Measurements from ENCODE around the gene HSFX1.
A peak's percentile ranks its signal among the peaks of the same experiment; 100 is the strongest.
"Not testable (repeated sequence)": the region's sequence is repeated elsewhere in the genome, so short reads cannot be mapped to it uniquely, and the experiment has no call there.

HSFX1 gene

GRCh38 chrX:149762696-149763614 is 10.9 kb upstream of the HSFX1 start:
- no peak for DNase-seq (ENCODE audit: insufficient read length, low spot score)
- no peak for TF ChIP-seq POLR2A (IDR thresholded peaks at IDR 0.05; ENCODE audit: low read depth, low read length)
- no peak for TF ChIP-seq PAX5 (IDR thresholded peaks at IDR 0.05; ENCODE audit: insufficient read depth, low read length, severe bottlenecking)
- TF ChIP-seq TAF1 (IDR thresholded peaks at IDR 0.05; ENCODE audit: low read depth, low read length), result no peak
- no peak for TF ChIP-seq POLR2AphosphoS5 (IDR thresholded peaks at IDR 0.05; ENCODE audit: low read depth, low read length)
- TF ChIP-seq POU2F2 (IDR thresholded peaks at IDR 0.05; ENCODE audit: low read depth, low read length), result no peak
- TF ChIP-seq SPI1 (IDR thresholded peaks at IDR 0.05; ENCODE audit: low read depth, low read length), result no peak
- no peak for FAIRE-seq

- FAIRE-seq, result peak; percentile 80
- not testable (repeated sequence) for DNase-seq (ENCODE audit: insufficient read length, low spot score)
These were observed 3.5 kb upstream of the HSFX1 start for GRCh38 chrX:149770344-149770743.

DNA sequence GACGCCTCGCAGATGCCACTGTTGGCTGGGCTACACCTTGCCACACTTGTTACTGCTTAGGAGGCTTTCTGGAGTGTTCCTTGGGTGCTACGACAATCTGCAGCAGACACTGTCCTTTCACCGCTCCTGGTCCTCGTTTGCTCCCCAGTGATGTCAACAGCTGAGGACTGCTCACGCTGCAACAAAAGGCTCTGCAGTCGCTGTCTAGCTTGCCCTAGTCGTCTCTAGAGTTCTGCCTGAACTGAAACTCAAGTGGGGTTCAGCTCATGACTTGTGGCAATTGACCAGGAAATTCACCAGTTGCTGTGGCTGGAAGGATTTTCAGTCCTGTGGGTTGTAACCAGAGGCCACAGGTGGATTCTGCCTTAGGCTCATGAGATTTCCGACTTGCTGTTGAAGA is 842 bp upstream of the HSFX1 start:
- DNase-seq (ENCODE audit: insufficient read length, low spot score); FAIRE-seq: not testable (repeated sequence)

- DNase-seq (ENCODE audit: insufficient read length, low spot score); FAIRE-seq: not testable (repeated sequence)
These were observed 4.1 kb downstream of the HSFX1 start for GRCh38 chrX:149777999-149778398.

- not testable (repeated sequence) for FAIRE-seq; DNase-seq (ENCODE audit: insufficient read length, low spot score)
These were observed 7.9 kb downstream of the HSFX1 start, which contains the start of gene MAGEA9 for GRCh38 chrX:149781727-149782126. TSS of gene MAGEA9 (plus strand) at chrX:149781930. CDS start at chrX:149786211, 4,281 bp downstream.

- not testable (repeated sequence) for DNase-seq (ENCODE audit: insufficient read length, low spot score)
- peak; percentile 100 for FAIRE-seq
These were observed 21.7 kb downstream of the HSFX1 start for GRCh38 chrX:149795531-149795930.

DNA sequence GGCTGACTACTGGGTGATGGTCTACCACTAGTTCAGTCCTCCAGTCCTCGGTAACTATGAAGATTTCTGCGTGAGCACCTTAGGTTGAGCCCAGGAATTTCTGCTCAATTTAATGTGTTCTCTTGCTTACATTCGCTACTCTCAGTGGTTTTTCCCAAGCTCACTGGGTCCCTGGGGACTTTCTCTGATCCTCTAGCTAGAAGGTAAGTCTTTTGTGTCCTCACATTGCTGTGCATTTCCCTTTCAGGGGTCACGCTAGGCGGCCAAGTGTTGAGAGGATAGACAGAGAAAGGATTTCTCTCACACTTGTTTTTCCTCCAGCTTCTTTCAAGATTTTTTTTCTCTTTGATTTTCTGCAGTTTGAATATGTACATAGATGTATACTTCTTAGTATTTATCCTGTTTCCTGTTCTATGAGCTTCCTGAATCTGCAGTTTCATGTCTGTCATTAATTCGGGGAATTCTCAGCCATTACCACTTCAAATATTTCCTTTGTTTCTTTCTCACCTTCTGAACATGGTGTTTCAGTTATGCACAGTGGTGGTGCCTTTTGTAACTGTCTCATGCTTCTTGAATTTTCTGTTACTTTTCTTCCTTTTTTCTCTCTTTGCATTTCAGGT is 25.3 kb downstream of the HSFX1 start:
- DNase-seq (ENCODE audit: insufficient read length, low spot score), result no peak
- peak; percentile 82 for FAIRE-seq
- TF ChIP-seq TAF1 (IDR thresholded peaks at IDR 0.05; ENCODE audit: low read depth, low read length) (no peak), SPI1 (IDR thresholded peaks at IDR 0.05; ENCODE audit: low read depth, low read length) (no peak), PAX5 (IDR thresholded peaks at IDR 0.05; ENCODE audit: insufficient read depth, low read length, severe bottlenecking) (no peak), POU2F2 (IDR thresholded peaks at IDR 0.05; ENCODE audit: low read depth, low read length) (no peak), POLR2A (IDR thresholded peaks at IDR 0.05; ENCODE audit: low read depth, low read length) (no peak), POLR2AphosphoS5 (IDR thresholded peaks at IDR 0.05; ENCODE audit: low read depth, low read length) (no peak)

DNA sequence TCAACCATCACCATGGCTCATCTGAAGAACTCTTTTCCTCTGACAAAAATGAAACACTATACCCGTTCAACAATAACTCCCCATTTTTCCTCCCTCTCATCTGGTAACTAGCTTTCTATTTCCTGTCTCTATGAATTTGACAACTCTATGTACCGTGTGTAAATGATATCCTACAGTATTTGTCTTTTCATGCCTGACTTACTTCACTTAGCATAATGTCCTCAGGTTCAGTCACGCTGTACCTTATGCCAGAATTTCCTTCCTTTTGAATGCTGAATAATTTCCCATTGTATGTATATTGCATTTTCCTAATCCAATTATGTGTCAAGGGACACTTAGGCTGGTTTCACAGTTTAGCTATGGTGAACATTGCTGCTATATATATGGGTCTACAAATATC is 26.1 kb downstream of the HSFX1 start:
- no peak for TF ChIP-seq POLR2AphosphoS5 (IDR thresholded peaks at IDR 0.05; ENCODE audit: low read depth, low read length)
- no peak for TF ChIP-seq PAX5 (IDR thresholded peaks at IDR 0.05; ENCODE audit: insufficient read depth, low read length, severe bottlenecking)
- no peak for TF ChIP-seq TAF1 (IDR thresholded peaks at IDR 0.05; ENCODE audit: low read depth, low read length)
- no peak for TF ChIP-seq POLR2A (IDR thresholded peaks at IDR 0.05; ENCODE audit: low read depth, low read length)
- TF ChIP-seq POU2F2 (IDR thresholded peaks at IDR 0.05; ENCODE audit: low read depth, low read length), result no peak
- no peak for TF ChIP-seq SPI1 (IDR thresholded peaks at IDR 0.05; ENCODE audit: low read depth, low read length)
- DNase-seq (ENCODE audit: insufficient read length, low spot score) (no peak), FAIRE-seq (peak; percentile 90)

GRCh38 chrX:149803458-149804062 is 29.7 kb downstream of the HSFX1 start:
- FAIRE-seq (peak; percentile 45), DNase-seq (ENCODE audit: insufficient read length, low spot score) (no peak)
- TF ChIP-seq POU2F2 (IDR thresholded peaks at IDR 0.05; ENCODE audit: low read depth, low read length), result no peak
- no peak for TF ChIP-seq PAX5 (IDR thresholded peaks at IDR 0.05; ENCODE audit: insufficient read depth, low read length, severe bottlenecking)
- TF ChIP-seq POLR2A (IDR thresholded peaks at IDR 0.05; ENCODE audit: low read depth, low read length), result no peak
- TF ChIP-seq POLR2AphosphoS5 (IDR thresholded peaks at IDR 0.05; ENCODE audit: low read depth, low read length), result no peak
- no peak for TF ChIP-seq TAF1 (IDR thresholded peaks at IDR 0.05; ENCODE audit: low read depth, low read length)
- TF ChIP-seq SPI1 (IDR thresholded peaks at IDR 0.05; ENCODE audit: low read depth, low read length), result no peak

GRCh38 chrX:149804102-149804501 is 30.2 kb downstream of the HSFX1 start:
- DNase-seq (ENCODE audit: insufficient read length, low spot score), result no peak
- TF ChIP-seq PAX5 (IDR thresholded peaks at IDR 0.05; ENCODE audit: insufficient read depth, low read length, severe bottlenecking), result no peak
- TF ChIP-seq TAF1 (IDR thresholded peaks at IDR 0.05; ENCODE audit: low read depth, low read length), result no peak
- no peak for TF ChIP-seq POLR2AphosphoS5 (IDR thresholded peaks at IDR 0.05; ENCODE audit: low read depth, low read length)
- no peak for TF ChIP-seq POU2F2 (IDR thresholded peaks at IDR 0.05; ENCODE audit: low read depth, low read length)
- no peak for TF ChIP-seq SPI1 (IDR thresholded peaks at IDR 0.05; ENCODE audit: low read depth, low read length)
- TF ChIP-seq POLR2A (IDR thresholded peaks at IDR 0.05; ENCODE audit: low read depth, low read length), result no peak
- FAIRE-seq, result peak; percentile 84

Data from GM12891 (cell line).